ENCODE results near the gene EXOG. TPM values are rescaled to one million over a fixed set of nuclear protein-coding genes. Genes with fewer than 3 reads are reported as not detected.

EXOG gene
- total RNA-seq, 1 experiment from 2014 or later = 13.7 TPM

DNA sequence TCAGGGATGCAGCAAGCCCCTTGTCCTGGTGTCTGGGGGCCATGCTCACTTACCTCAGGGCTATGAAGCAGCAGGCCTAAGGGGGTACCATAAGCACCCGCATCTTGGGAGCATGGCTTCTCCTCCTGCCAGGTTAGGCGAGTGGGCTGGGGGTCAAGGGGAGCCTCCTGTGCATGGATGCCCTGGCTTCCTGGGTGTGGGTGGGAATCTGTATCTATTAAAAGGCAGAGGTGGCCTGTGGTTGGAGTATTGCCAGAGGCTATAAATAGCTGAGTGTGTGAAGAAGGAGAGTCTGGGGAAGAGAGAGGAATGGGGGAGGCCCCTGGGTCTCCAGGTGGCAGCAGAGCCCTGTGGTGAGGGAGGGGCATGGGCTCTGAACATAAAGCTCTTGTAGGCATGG, 22.9 kb upstream of the EXOG start (continued):
- TF ChIP-seq NR1H2 (CRISPR knock-in tag; IDR thresholded peaks at IDR 0.05) (no peak), FOXK1 (CRISPR knock-in tag; IDR thresholded peaks at IDR 0.05) (no peak), MXD4 (CRISPR knock-in tag; IDR thresholded peaks at IDR 0.05; ENCODE audit: borderline replicate concordance) (no peak), RELA (CRISPR knock-in tag; IDR thresholded peaks at IDR 0.05; ENCODE audit: borderline replicate concordance) (no peak), ZNF671 (CRISPR knock-in tag; IDR thresholded peaks at IDR 0.05) (no peak), ZNF263 (CRISPR knock-in tag; IDR thresholded peaks at IDR 0.05; ENCODE audit: low read depth) (no peak), ZNF416 (CRISPR knock-in tag; IDR thresholded peaks at IDR 0.05) (no peak), SOX15 (CRISPR knock-in tag; IDR thresholded peaks at IDR 0.05) (no peak), NFE2L1 (CRISPR knock-in tag; IDR thresholded peaks at IDR 0.05) (no peak)
- TF ChIP-seq, protein P1, sequence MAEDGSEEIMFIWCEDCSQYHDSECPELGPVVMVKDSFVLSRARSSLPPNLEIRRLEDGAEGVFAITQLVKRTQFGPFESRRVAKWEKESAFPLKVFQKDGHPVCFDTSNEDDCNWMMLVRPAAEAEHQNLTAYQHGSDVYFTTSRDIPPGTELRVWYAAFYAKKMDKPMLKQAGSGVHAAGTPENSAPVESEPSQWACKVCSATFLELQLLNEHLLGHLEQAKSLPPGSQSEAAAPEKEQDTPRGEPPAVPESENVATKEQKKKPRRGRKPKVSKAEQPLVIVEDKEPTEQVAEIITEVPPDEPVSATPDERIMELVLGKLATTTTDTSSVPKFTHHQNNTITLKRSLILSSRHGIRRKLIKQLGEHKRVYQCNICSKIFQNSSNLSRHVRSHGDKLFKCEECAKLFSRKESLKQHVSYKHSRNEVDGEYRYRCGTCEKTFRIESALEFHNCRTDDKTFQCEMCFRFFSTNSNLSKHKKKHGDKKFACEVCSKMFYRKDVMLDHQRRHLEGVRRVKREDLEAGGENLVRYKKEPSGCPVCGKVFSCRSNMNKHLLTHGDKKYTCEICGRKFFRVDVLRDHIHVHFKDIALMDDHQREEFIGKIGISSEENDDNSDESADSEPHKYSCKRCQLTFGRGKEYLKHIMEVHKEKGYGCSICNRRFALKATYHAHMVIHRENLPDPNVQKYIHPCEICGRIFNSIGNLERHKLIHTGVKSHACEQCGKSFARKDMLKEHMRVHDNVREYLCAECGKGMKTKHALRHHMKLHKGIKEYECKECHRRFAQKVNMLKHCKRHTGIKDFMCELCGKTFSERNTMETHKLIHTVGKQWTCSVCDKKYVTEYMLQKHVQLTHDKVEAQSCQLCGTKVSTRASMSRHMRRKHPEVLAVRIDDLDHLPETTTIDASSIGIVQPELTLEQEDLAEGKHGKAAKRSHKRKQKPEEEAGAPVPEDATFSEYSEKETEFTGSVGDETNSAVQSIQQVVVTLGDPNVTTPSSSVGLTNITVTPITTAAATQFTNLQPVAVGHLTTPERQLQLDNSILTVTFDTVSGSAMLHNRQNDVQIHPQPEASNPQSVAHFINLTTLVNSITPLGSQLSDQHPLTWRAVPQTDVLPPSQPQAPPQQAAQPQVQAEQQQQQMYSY (CRISPR knock-in tag; IDR thresholded peaks at IDR 0.05) = no peak
- TF ChIP-seq, protein P2, sequence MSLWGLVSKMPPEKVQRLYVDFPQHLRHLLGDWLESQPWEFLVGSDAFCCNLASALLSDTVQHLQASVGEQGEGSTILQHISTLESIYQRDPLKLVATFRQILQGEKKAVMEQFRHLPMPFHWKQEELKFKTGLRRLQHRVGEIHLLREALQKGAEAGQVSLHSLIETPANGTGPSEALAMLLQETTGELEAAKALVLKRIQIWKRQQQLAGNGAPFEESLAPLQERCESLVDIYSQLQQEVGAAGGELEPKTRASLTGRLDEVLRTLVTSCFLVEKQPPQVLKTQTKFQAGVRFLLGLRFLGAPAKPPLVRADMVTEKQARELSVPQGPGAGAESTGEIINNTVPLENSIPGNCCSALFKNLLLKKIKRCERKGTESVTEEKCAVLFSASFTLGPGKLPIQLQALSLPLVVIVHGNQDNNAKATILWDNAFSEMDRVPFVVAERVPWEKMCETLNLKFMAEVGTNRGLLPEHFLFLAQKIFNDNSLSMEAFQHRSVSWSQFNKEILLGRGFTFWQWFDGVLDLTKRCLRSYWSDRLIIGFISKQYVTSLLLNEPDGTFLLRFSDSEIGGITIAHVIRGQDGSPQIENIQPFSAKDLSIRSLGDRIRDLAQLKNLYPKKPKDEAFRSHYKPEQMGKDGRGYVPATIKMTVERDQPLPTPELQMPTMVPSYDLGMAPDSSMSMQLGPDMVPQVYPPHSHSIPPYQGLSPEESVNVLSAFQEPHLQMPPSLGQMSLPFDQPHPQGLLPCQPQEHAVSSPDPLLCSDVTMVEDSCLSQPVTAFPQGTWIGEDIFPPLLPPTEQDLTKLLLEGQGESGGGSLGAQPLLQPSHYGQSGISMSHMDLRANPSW (CRISPR knock-in tag; conservative IDR thresholded peaks at IDR 0.05; ENCODE audit: low read depth) = no peak

DNA sequence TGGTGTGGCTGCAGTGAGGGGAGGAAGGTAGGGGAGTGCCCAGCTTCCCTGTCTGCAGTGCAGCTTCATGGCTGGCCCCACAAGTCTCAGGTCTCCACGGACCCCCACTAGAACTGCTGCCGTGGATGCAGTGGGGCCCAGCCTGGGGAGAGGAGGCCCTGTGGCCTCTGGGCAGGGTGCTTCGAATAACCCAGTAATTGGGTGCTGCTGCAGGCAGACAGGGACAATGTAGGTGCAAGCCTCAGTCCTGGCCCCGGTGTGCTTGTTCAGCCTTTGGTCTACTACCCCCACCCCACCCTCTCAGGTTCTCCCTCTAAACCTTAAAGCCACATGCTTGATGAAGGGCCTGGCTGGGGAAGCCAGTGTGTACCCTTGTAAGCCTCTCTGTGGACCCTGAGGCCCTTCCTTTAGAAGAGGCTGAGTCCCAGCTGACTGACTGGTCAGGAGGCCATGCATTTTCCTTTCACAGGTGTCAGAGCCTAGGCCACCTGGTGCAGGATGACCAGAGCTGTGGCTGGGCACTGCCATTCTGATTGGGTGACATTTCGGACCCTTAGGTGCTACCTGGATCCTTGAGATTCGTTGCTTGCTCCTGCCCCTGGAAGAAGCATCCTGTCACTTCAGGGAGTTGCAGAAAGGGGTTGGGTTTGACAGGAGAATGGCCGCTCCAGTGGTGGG, 21.1 kb upstream of the EXOG start:
- ATAC-seq = no peak
- Mint-ChIP-seq H3K4me3 (no peak overlapping the region), H3K27me3 (ENCODE audit: low read depth) (no peaks in the 10 kb centered on the region), H3K4me1 (peaks cover 24% of the 10 kb centered on the region), H3K9me3 (peaks cover 7% of the 10 kb centered on the region), H3K36me3 (peaks cover 18% of the 10 kb centered on the region), H3K27ac (no peak overlapping the region)
- DNase-seq (ENCODE audit: low spot score) = no peak
- TF ChIP-seq ZNF671 (CRISPR knock-in tag; IDR thresholded peaks at IDR 0.05) (no peak), NFYB (CRISPR knock-in tag; conservative IDR thresholded peaks at IDR 0.05; ENCODE audit: low read depth) (no peak), NFATC4 (CRISPR knock-in tag; IDR thresholded peaks at IDR 0.05) (no peak), ZNF121 (CRISPR knock-in tag; IDR thresholded peaks at IDR 0.05) (no peak)
- TF ChIP-seq, protein P2 (CRISPR knock-in tag; conservative IDR thresholded peaks at IDR 0.05; ENCODE audit: low read depth) = no peak
- TF ChIP-seq, protein P3, sequence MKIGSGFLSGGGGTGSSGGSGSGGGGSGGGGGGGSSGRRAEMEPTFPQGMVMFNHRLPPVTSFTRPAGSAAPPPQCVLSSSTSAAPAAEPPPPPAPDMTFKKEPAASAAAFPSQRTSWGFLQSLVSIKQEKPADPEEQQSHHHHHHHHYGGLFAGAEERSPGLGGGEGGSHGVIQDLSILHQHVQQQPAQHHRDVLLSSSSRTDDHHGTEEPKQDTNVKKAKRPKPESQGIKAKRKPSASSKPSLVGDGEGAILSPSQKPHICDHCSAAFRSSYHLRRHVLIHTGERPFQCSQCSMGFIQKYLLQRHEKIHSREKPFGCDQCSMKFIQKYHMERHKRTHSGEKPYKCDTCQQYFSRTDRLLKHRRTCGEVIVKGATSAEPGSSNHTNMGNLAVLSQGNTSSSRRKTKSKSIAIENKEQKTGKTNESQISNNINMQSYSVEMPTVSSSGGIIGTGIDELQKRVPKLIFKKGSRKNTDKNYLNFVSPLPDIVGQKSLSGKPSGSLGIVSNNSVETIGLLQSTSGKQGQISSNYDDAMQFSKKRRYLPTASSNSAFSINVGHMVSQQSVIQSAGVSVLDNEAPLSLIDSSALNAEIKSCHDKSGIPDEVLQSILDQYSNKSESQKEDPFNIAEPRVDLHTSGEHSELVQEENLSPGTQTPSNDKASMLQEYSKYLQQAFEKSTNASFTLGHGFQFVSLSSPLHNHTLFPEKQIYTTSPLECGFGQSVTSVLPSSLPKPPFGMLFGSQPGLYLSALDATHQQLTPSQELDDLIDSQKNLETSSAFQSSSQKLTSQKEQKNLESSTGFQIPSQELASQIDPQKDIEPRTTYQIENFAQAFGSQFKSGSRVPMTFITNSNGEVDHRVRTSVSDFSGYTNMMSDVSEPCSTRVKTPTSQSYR (CRISPR knock-in tag; IDR thresholded peaks at IDR 0.05) = no peak
- ChIA-PET CTCF (no interaction called here), POLR2A (no interaction called here)

Measured in WTC11 (cell line).